GM23338 (cell line): ENCODE data around the gene TARP.

Source experiments
- ATAC-seq: fragments of 200-7000 bp; cut with Tn5 transposase; 3 replicates; pipeline ENCODE4 v1.9.1; 2020
- DNase-seq: peaks from one replicate; pipeline ENCODE4 v3.0.0-alpha.2; 2015; ENCODE audit warnings: low spot score
- H2AFZ ChIP-seq: fragments of 200-600 bp; sonication (generic); 2 replicates; pipeline ENCODE4 v1.8.0; 2016; ENCODE audit warnings: antibody characterized with exemption, mild to moderate bottlenecking, moderate library complexity
- H3F3A ChIP-seq: fragments of 200-600 bp; sonication (generic); replicated peaks from 2 replicates; pipeline ENCODE4 v1.8.0; 2017; ENCODE audit warnings: antibody characterized with exemption, mixed run types, low read depth
- H3K27ac ChIP-seq: fragments of 200-600 bp; sonication (generic); 2 replicates; pipeline ENCODE4 v1.6.1; 2016; ENCODE audit warnings: low read depth
- H3K27me3 ChIP-seq: fragments of 200-600 bp; sonication (generic); 2 replicates; pipeline ENCODE4 v1.8.0; 2016; ENCODE audit warnings: mild to moderate bottlenecking, mixed run types, moderate library complexity; ENCODE audit not compliant: insufficient read depth
- H3K36me3 ChIP-seq: fragments of 200-600 bp; sonication (generic); 2 replicates; pipeline ENCODE4 v1.8.0; 2016; ENCODE audit warnings: mild to moderate bottlenecking; ENCODE audit not compliant: insufficient read depth
- H3K4me1 ChIP-seq: fragments of 200-600 bp; sonication (generic); 2 replicates; pipeline ENCODE4 v1.8.0; 2016; ENCODE audit warnings: mild to moderate bottlenecking, moderate library complexity; ENCODE audit not compliant: insufficient read depth
- H3K4me2 ChIP-seq: fragments of 200-600 bp; sonication (generic); 2 replicates; pipeline ENCODE4 v1.7.1; 2017; ENCODE audit warnings: mixed run types
- H3K4me3 ChIP-seq: fragments of 200-600 bp; sonication (generic); 2 replicates; pipeline ENCODE4 v1.6.1; 2016; ENCODE audit warnings: mixed run types
- H3K79me2 ChIP-seq: fragments of 200-600 bp; sonication (generic); replicated peaks from 2 replicates; pipeline ENCODE4 v1.8.0; 2017; ENCODE audit warnings: mild to moderate bottlenecking; ENCODE audit not compliant: insufficient read depth
- H3K9me2 ChIP-seq: fragments of 200-600 bp; sonication (generic); 2 replicates; pipeline ENCODE4 v1.8.0; 2017; ENCODE audit not compliant: insufficient read depth
- H4K20me1 ChIP-seq: fragments of 200-600 bp; sonication (generic); replicated peaks from 2 replicates; pipeline ENCODE4 v1.8.0; 2017; ENCODE audit warnings: mild to moderate bottlenecking; ENCODE audit not compliant: insufficient read depth
- H3K27ac Mint-ChIP-seq: 2 replicates; pipeline ENCODE4 v1.8.0; 2020; ENCODE audit warnings: inconsistent platforms, mild to moderate bottlenecking, moderate library complexity, mixed read lengths
- H3K27me3 Mint-ChIP-seq: 3 replicates; pipeline ENCODE4 v1.8.0; 2022; ENCODE audit warnings: low read depth, mild to moderate bottlenecking, moderate library complexity, mixed read lengths, inconsistent platforms; ENCODE audit not compliant: insufficient read depth, poor library complexity
- H3K36me3 Mint-ChIP-seq: 3 replicates; pipeline ENCODE4 v1.8.0; 2021; ENCODE audit warnings: low read depth, mild to moderate bottlenecking, inconsistent platforms, moderate library complexity, mixed read lengths
- H3K4me1 Mint-ChIP-seq: 3 replicates; pipeline ENCODE4 v1.8.0; 2020; ENCODE audit warnings: mild to moderate bottlenecking, inconsistent platforms, mixed read lengths
- H3K4me3 Mint-ChIP-seq: 3 replicates; pipeline ENCODE4 v1.8.0; 2021; ENCODE audit warnings: moderate library complexity, mild to moderate bottlenecking, inconsistent platforms, mixed read lengths
- H3K9me3 Mint-ChIP-seq: 3 replicates; pipeline ENCODE4 v1.8.0; 2020; ENCODE audit warnings: moderate library complexity, mild to moderate bottlenecking, inconsistent platforms, mixed read lengths
- CREB1 ChIP-seq: fragments of 250-450 bp; sonication (Bioruptor Pico); IDR thresholded peaks from 2 replicates; pipeline ENCODE4 v1.5.0; 2020; ENCODE audit warnings: low read depth, mild to moderate bottlenecking, moderate library complexity
- CTCF ChIP-seq, 2 experiments: fragments of 200-600 bp in 1 of 2; sonication (generic) in 1 of 2; conservative IDR thresholded peaks; 2 replicates each; pipeline versions ENCODE4 v1.5.1 to v1.6.1; 2016 to 2017; ENCODE audit warnings: antibody characterized with exemption in 2 of 2, low read depth in 2 of 2, mild to moderate bottlenecking in 2 of 2, moderate library complexity in 1 of 2
- EZH2 ChIP-seq: fragments of 200-600 bp; sonication (generic); IDR thresholded peaks from one replicate; pipeline ENCODE4 v1.8.0; 2017; ENCODE audit warnings: antibody characterized with exemption, mild to moderate bottlenecking, low read depth; ENCODE audit not compliant: unreplicated experiment
- NANOG ChIP-seq: IDR thresholded peaks from 2 replicates; pipeline ENCODE4 v1.6.1; 2016; ENCODE audit warnings: antibody characterized with exemption, borderline replicate concordance
- ZNF331 ChIP-seq: fragments of 250-450 bp; sonication (Bioruptor Pico); IDR thresholded peaks from 2 replicates; pipeline ENCODE4 v1.5.0; 2020; ENCODE audit warnings: low read depth, mild to moderate bottlenecking, moderate library complexity
- ZNF462 ChIP-seq: fragments of 250-450 bp; sonication (Bioruptor Pico); IDR thresholded peaks from 2 replicates; pipeline ENCODE4 v1.5.0; 2020; ENCODE audit warnings: mild to moderate bottlenecking, moderate library complexity

Gene TARP

GRCh38 chr7:38215735-38216670, 57.4 kb downstream of the TARP start:
- DNase-seq (peak; percentile 86), ATAC-seq (peak; percentile 91)
- H3K4me3 Mint-ChIP-seq: no peak overlapping the region
- Histone ChIP-seq H3K4me3 (no peak overlapping the region), H4K20me1 (no peaks in the 10 kb centered on the region), H3F3A (no peaks in the 10 kb centered on the region), H3K9me2 (no peaks in the 10 kb centered on the region), H3K36me3 (peaks cover 6% of the 10 kb centered on the region), H3K4me2 (no peak overlapping the region), H2AFZ (no peak overlapping the region), H3K79me2 (no peaks in the 10 kb centered on the region; the same call in 1 of the 2 replicates), H3K4me1 (peaks cover 31% of the 10 kb centered on the region), H3K27me3 (no peaks in the 10 kb centered on the region), H3K27ac (no peak overlapping the region)
- H3K9me3 Mint-ChIP-seq: no peaks in the 10 kb centered on the region
- peaks cover 31% of the 10 kb centered on the region for H3K4me1 Mint-ChIP-seq
- H3K27ac Mint-ChIP-seq: no peak overlapping the region
- H3K36me3 Mint-ChIP-seq: peaks cover 23% of the 10 kb centered on the region
- TF ChIP-seq EZH2 (no peak), ZNF462 (CRISPR knock-in tag) (no peak), CREB1 (CRISPR knock-in tag) (no peak), ZNF331 (CRISPR knock-in tag) (no peak), NANOG (no peak), CTCF (conservative IDR thresholded peaks at IDR 0.05; ENCODE audit: low read depth in 2 of 2) (peak; percentile 94 to 95)
- H3K27me3 Mint-ChIP-seq: peaks cover 6% of the 10 kb centered on the region
